ENCODE measurements around the gene ATP8B2.
"Not testable (repeated sequence)": the region's sequence is repeated elsewhere in the genome, so short reads cannot be mapped to it uniquely, and the experiment has no call there.

DNA sequence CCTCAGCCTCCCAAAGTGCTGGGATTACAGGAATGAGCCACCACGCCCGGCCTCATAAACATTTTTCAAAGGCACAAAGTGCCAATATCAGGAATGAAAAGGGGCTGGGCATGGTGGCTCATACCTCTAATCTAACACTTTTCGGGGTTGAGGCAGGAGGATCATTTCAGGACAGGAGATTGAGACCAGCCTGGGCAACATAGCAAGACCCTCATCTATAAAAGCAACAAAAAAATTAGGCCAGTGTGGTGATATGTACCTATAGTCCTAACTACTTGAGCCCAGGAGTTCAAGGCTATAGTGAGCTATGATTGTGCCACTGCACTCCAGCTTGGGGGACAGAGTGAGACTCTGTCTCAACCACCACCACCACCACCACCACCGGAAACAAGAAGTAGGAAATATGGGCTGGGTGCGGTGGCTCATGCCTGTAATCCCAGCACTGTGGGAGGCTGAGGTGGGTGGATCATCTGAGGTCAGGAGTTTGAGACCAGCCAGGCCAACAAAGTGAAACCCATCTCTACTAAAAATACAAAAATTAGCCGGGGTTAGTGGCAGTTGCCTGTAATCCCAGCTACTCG, 48.5 kb downstream of the ATP8B2 start:
- TF ChIP-seq CTCF, POLR2A, POLR2AphosphoS5 (IDR thresholded peaks at IDR 0.05): not testable (repeated sequence)

Data from breast epithelium (tissue), 3 donors.